ENCODE results near the gene NOS2.
"Not testable (repeated sequence)": the region's sequence is repeated elsewhere in the genome, so short reads cannot be mapped to it uniquely, and the experiment has no call there.

Gene NOS2

GRCh38 chr17:27800522-27800921 is at the start of gene NOS2:
NOS2 (minus strand) TSS chr17:27800529; CDS start chr17:27798809, 1,720 bp downstream.
- no peak for DNase-seq (ENCODE audit: low read depth in 2 of 3, low spot score in 2 of 3)

- no peak for DNase-seq (ENCODE audit: low read depth in 2 of 3, low spot score in 2 of 3)
Observed at GRCh38 chr17:27849474-27850185, 49.3 kb upstream of the NOS2 start.

- DNase-seq (ENCODE audit: low read depth in 2 of 3, low spot score in 2 of 3): no peak
Observed at GRCh38 chr17:27848931-27849330, 48.6 kb upstream of the NOS2 start.

GRCh38 chr17:27846808-27847307 is 46.5 kb upstream of the NOS2 start:
- not testable (repeated sequence) for DNase-seq (ENCODE audit: low read depth in 2 of 3, low spot score in 2 of 3)

- DNase-seq (ENCODE audit: low read depth in 2 of 3, low spot score in 2 of 3): peak in 1 of 3 experiments; percentile 2
Observed at GRCh38 chr17:27846042-27846655, 45.8 kb upstream of the NOS2 start.

- DNase-seq (ENCODE audit: low read depth in 2 of 3, low spot score in 2 of 3): no peak
Observed at GRCh38 chr17:27845264-27846041, 45.1 kb upstream of the NOS2 start.

GRCh38 chr17:27840688-27841087 is 40.4 kb upstream of the NOS2 start:
- no peak for DNase-seq (ENCODE audit: low read depth in 2 of 3, low spot score in 2 of 3)

- not testable (repeated sequence) for DNase-seq (ENCODE audit: low read depth in 2 of 3, low spot score in 2 of 3)
Observed at GRCh38 chr17:27840406-27840678, 40.0 kb upstream of the NOS2 start.

GRCh38 chr17:27839571-27840405 is 39.5 kb upstream of the NOS2 start:
- not testable (repeated sequence) for DNase-seq (ENCODE audit: low read depth in 2 of 3, low spot score in 2 of 3)

- not testable (repeated sequence) for DNase-seq (ENCODE audit: low read depth in 2 of 3, low spot score in 2 of 3)
Observed at GRCh38 chr17:27838607-27839006, 38.3 kb upstream of the NOS2 start.

GRCh38 chr17:27837769-27838168 is 37.4 kb upstream of the NOS2 start:
- not testable (repeated sequence) for DNase-seq (ENCODE audit: low read depth in 2 of 3, low spot score in 2 of 3)

- DNase-seq (ENCODE audit: low read depth in 2 of 3, low spot score in 2 of 3): no peak
Observed at GRCh38 chr17:27836651-27837050, 36.3 kb upstream of the NOS2 start.

GRCh38 chr17:27834571-27834970 is 34.2 kb upstream of the NOS2 start:
- DNase-seq (ENCODE audit: low read depth in 2 of 3, low spot score in 2 of 3): no peak

GRCh38 chr17:27832831-27833230 is 32.5 kb upstream of the NOS2 start:
- DNase-seq (ENCODE audit: low read depth in 2 of 3, low spot score in 2 of 3): no peak

GRCh38 chr17:27829888-27830287 is 29.6 kb upstream of the NOS2 start:
- DNase-seq (ENCODE audit: low read depth in 2 of 3, low spot score in 2 of 3): not testable (repeated sequence)

- not testable (repeated sequence) for DNase-seq (ENCODE audit: low read depth in 2 of 3, low spot score in 2 of 3)
Observed at GRCh38 chr17:27829143-27829711, 28.9 kb upstream of the NOS2 start.

- DNase-seq (ENCODE audit: low read depth in 2 of 3, low spot score in 2 of 3): no peak
Observed at GRCh38 chr17:27825459-27825858, 25.1 kb upstream of the NOS2 start.

- DNase-seq (ENCODE audit: low read depth in 2 of 3, low spot score in 2 of 3): no peak
Observed at GRCh38 chr17:27824745-27825144, 24.4 kb upstream of the NOS2 start.

GRCh38 chr17:27824176-27824715 is 23.9 kb upstream of the NOS2 start:
- DNase-seq (ENCODE audit: low read depth in 2 of 3, low spot score in 2 of 3): no peak

GRCh38 chr17:27822108-27822507 is 21.8 kb upstream of the NOS2 start:
- DNase-seq (ENCODE audit: low read depth in 2 of 3, low spot score in 2 of 3): not testable (repeated sequence)

All from activated CD8-positive, alpha-beta memory T cell treated with anti-CD3 and anti-CD28 coated beads for 48 hours (primary cell).